GM12865 (cell line): ENCODE measurements around the gene NPFF.
"Not testable (repeated sequence)": the region's sequence is repeated elsewhere in the genome, so short reads cannot be mapped to it uniquely, and the experiment has no call there.

Experiments used
- DNase-seq: peaks from one replicate; pipeline ENCODE4 v3.0.0; 2010; ENCODE audit warnings: low read depth
- H3K4me3 ChIP-seq: 2 replicates; pipeline ENCODE4 v1.5.1; 2011; ENCODE audit warnings: mild to moderate bottlenecking, low read depth, low read length, control low read depth
- CTCF ChIP-seq: IDR thresholded peaks from 2 replicates; pipeline ENCODE4 v1.5.1; 2011; ENCODE audit warnings: low read length, control low read depth, low read depth, inconsistent platforms; ENCODE audit not compliant: insufficient read depth; ENCODE audit errors: missing control alignments

The NPFF gene

GRCh38 chr12:53485955-53486735 is 21.1 kb downstream of the NPFF start:
- no peak for TF ChIP-seq CTCF
- DNase-seq: no peak
- no peak overlapping the region for H3K4me3 ChIP-seq

- DNase-seq: no peak
Observed at GRCh38 chr12:53484686-53485575, 22.4 kb downstream of the NPFF start.

GRCh38 chr12:53483979-53484377 is 23.3 kb downstream of the NPFF start:
- no peak for TF ChIP-seq CTCF
- DNase-seq: peak; percentile 26
- no peak overlapping the region for H3K4me3 ChIP-seq

More at GRCh38 chr12:53484686-53485575, 22.4 kb downstream of the NPFF start:
- H3K4me3 ChIP-seq: no peak overlapping the region
- no peak for TF ChIP-seq CTCF

GRCh38 chr12:53483225-53483978 is 23.9 kb downstream of the NPFF start:
- no peak for TF ChIP-seq CTCF
- peak; percentile 33 for DNase-seq
- no peak overlapping the region for H3K4me3 ChIP-seq

- no peak for TF ChIP-seq CTCF
- H3K4me3 ChIP-seq: no peak overlapping the region
- DNase-seq: no peak
Observed at GRCh38 chr12:53482626-53483168, 24.6 kb downstream of the NPFF start.

GRCh38 chr12:53481939-53482586 is 25.2 kb downstream of the NPFF start:
- peak; percentile 54 for DNase-seq
- no peak overlapping the region for H3K4me3 ChIP-seq
- TF ChIP-seq CTCF: peak; percentile 18

- not testable (repeated sequence) for DNase-seq, H3K4me3 ChIP-seq
Observed at GRCh38 chr12:53481458-53481857, 25.8 kb downstream of the NPFF start.
